22Rv1 (cell line): Measurements from ENCODE around the gene KCNK18.

ENCODE experiments used
- CTCF ChIP-seq: fragments of 450-650 bp; IDR thresholded peaks from 2 replicates; pipeline ENCODE4 v1.5.1; 2017; ENCODE audit warnings: mild to moderate bottlenecking
- ZFX ChIP-seq: fragments of 450-650 bp; IDR thresholded peaks from 2 replicates; pipeline ENCODE4 v1.6.1; 2017; ENCODE audit warnings: antibody characterized with exemption, borderline replicate concordance

GRCh38 chr10:117162093-117163060, 34.9 kb upstream of the KCNK18 start:
- TF ChIP-seq CTCF, result no peak
- no peak for TF ChIP-seq ZFX
